Measurements from ENCODE around the gene SPATA2L.
A peak's percentile ranks its signal among the peaks of the same experiment; 100 is the strongest.
"Not testable (repeated sequence)": the region's sequence is repeated elsewhere in the genome, so short reads cannot be mapped to it uniquely, and the experiment has no call there.

Gene SPATA2L

GRCh38 chr16:89670496-89671431 lies 30.7 kb downstream of the SPATA2L start:
- H3K9me3 ChIP-seq (ENCODE audit: control insufficient read depth, low read length), result no peaks in the 10 kb centered on the region
- H3K36me3 ChIP-seq (ENCODE audit: control insufficient read depth, insufficient read depth, low read length), result no peaks in the 10 kb centered on the region
- no peak overlapping the region for H3K9ac ChIP-seq (ENCODE audit: low read length)
- H3K4me3 ChIP-seq (ENCODE audit: low read length), result no peak overlapping the region
- no peaks in the 10 kb centered on the region for H3K27me3 ChIP-seq (ENCODE audit: control insufficient read depth, insufficient read depth, low read length)
- no peaks in the 10 kb centered on the region for H3K4me1 ChIP-seq (ENCODE audit: control insufficient read depth, insufficient read depth, low read length)

- Histone ChIP-seq H3K9me3 (ENCODE audit: control insufficient read depth, low read length) (no peaks in the 10 kb centered on the region), H3K27me3 (ENCODE audit: control insufficient read depth, insufficient read depth, low read length) (no peaks in the 10 kb centered on the region), H3K36me3 (ENCODE audit: control insufficient read depth, insufficient read depth, low read length) (no peaks in the 10 kb centered on the region), H3K4me1 (ENCODE audit: control insufficient read depth, insufficient read depth, low read length) (no peaks in the 10 kb centered on the region), H3K4me3 (ENCODE audit: low read length) (no peak overlapping the region), H3K9ac (ENCODE audit: low read length) (no peak overlapping the region)
Observed at GRCh38 chr16:89669755-89670154, 31.8 kb downstream of the SPATA2L start.

- Histone ChIP-seq H3K4me1 (ENCODE audit: control insufficient read depth, insufficient read depth, low read length) (no peaks in the 10 kb centered on the region), H3K4me3 (ENCODE audit: low read length) (no peak overlapping the region), H3K9me3 (ENCODE audit: control insufficient read depth, low read length) (no peaks in the 10 kb centered on the region), H3K9ac (ENCODE audit: low read length) (no peak overlapping the region), H3K27me3 (ENCODE audit: control insufficient read depth, insufficient read depth, low read length) (no peaks in the 10 kb centered on the region), H3K36me3 (ENCODE audit: control insufficient read depth, insufficient read depth, low read length) (no peaks in the 10 kb centered on the region)
Observed at GRCh38 chr16:89668790-89669158, 32.7 kb downstream of the SPATA2L start.

GRCh38 chr16:89667633-89668032 lies 33.9 kb downstream of the SPATA2L start:
- H3K4me3 ChIP-seq (ENCODE audit: low read length), result no peak overlapping the region
- H3K9me3 ChIP-seq (ENCODE audit: control insufficient read depth, low read length), result no peaks in the 10 kb centered on the region
- H3K36me3 ChIP-seq (ENCODE audit: control insufficient read depth, insufficient read depth, low read length), result no peaks in the 10 kb centered on the region
- H3K9ac ChIP-seq (ENCODE audit: low read length), result no peak overlapping the region
- no peaks in the 10 kb centered on the region for H3K27me3 ChIP-seq (ENCODE audit: control insufficient read depth, insufficient read depth, low read length)
- H3K4me1 ChIP-seq (ENCODE audit: control insufficient read depth, insufficient read depth, low read length), result no peaks in the 10 kb centered on the region

- H3K27me3 ChIP-seq (ENCODE audit: control insufficient read depth, insufficient read depth, low read length); H3K9ac ChIP-seq (ENCODE audit: low read length); H3K4me3 ChIP-seq (ENCODE audit: low read length); H3K4me1 ChIP-seq (ENCODE audit: control insufficient read depth, insufficient read depth, low read length); H3K36me3 ChIP-seq (ENCODE audit: control insufficient read depth, insufficient read depth, low read length); H3K9me3 ChIP-seq (ENCODE audit: control insufficient read depth, low read length): not testable (repeated sequence)
Observed at GRCh38 chr16:89667000-89667399, 34.5 kb downstream of the SPATA2L start.

GRCh38 chr16:89664238-89664637 lies 37.3 kb downstream of the SPATA2L start:
- not testable (repeated sequence) for H3K36me3 ChIP-seq (ENCODE audit: control insufficient read depth, insufficient read depth, low read length); H3K4me3 ChIP-seq (ENCODE audit: low read length); H3K27me3 ChIP-seq (ENCODE audit: control insufficient read depth, insufficient read depth, low read length)

GRCh38 chr16:89661215-89661614 lies 40.3 kb downstream of the SPATA2L start:
- Histone ChIP-seq H3K36me3 (ENCODE audit: control insufficient read depth, insufficient read depth, low read length) (no peaks in the 10 kb centered on the region), H3K9me3 (ENCODE audit: control insufficient read depth, low read length) (no peaks in the 10 kb centered on the region), H3K4me1 (ENCODE audit: control insufficient read depth, insufficient read depth, low read length) (peaks cover 17% of the 10 kb centered on the region), H3K27me3 (ENCODE audit: control insufficient read depth, insufficient read depth, low read length) (no peaks in the 10 kb centered on the region), H3K4me3 (ENCODE audit: low read length) (no peak overlapping the region), H3K9ac (ENCODE audit: low read length) (no peak overlapping the region)

More at GRCh38 chr16:89664238-89664637, 37.3 kb downstream of the SPATA2L start:
- H3K9me3 ChIP-seq (ENCODE audit: control insufficient read depth, low read length); H3K9ac ChIP-seq (ENCODE audit: low read length); H3K4me1 ChIP-seq (ENCODE audit: control insufficient read depth, insufficient read depth, low read length): not testable (repeated sequence)

GRCh38 chr16:89660146-89660545 lies 41.4 kb downstream of the SPATA2L start:
- H3K27me3 ChIP-seq (ENCODE audit: control insufficient read depth, insufficient read depth, low read length), result no peaks in the 10 kb centered on the region
- no peaks in the 10 kb centered on the region for H3K9me3 ChIP-seq (ENCODE audit: control insufficient read depth, low read length)
- no peaks in the 10 kb centered on the region for H3K36me3 ChIP-seq (ENCODE audit: control insufficient read depth, insufficient read depth, low read length)
- H3K9ac ChIP-seq (ENCODE audit: low read length), result no peak overlapping the region
- H3K4me1 ChIP-seq (ENCODE audit: control insufficient read depth, insufficient read depth, low read length), result peaks cover 20% of the 10 kb centered on the region
- H3K4me3 ChIP-seq (ENCODE audit: low read length), result no peak overlapping the region

- H3K27me3 ChIP-seq (ENCODE audit: control insufficient read depth, insufficient read depth, low read length), result no peaks in the 10 kb centered on the region
- H3K9ac ChIP-seq (ENCODE audit: low read length), result peak overlapping the region; percentile 94
- peak overlapping the region; percentile 85 for H3K4me3 ChIP-seq (ENCODE audit: low read length)
- no peaks in the 10 kb centered on the region for H3K9me3 ChIP-seq (ENCODE audit: control insufficient read depth, low read length)
- peaks cover 5% of the 10 kb centered on the region for H3K36me3 ChIP-seq (ENCODE audit: control insufficient read depth, insufficient read depth, low read length)
- H3K4me1 ChIP-seq (ENCODE audit: control insufficient read depth, insufficient read depth, low read length), result peaks cover 23% of the 10 kb centered on the region
Observed at GRCh38 chr16:89658221-89658879, 43.2 kb downstream of the SPATA2L start.

- Histone ChIP-seq H3K4me1 (ENCODE audit: control insufficient read depth, insufficient read depth, low read length) (peaks cover 23% of the 10 kb centered on the region), H3K9me3 (ENCODE audit: control insufficient read depth, low read length) (no peaks in the 10 kb centered on the region), H3K36me3 (ENCODE audit: control insufficient read depth, insufficient read depth, low read length) (peaks cover 5% of the 10 kb centered on the region), H3K9ac (ENCODE audit: low read length) (peak within 1 kb of the TSS; percentile 94), H3K4me3 (ENCODE audit: low read length) (peak within 1 kb of the TSS; percentile 85), H3K27me3 (ENCODE audit: control insufficient read depth, insufficient read depth, low read length) (no peaks in the 10 kb centered on the region)
Observed at GRCh38 chr16:89657442-89658220, 43.9 kb downstream of the SPATA2L start, which contains the start of the genes CHMP1A and SPATA33. TSS of gene CHMP1A (minus strand) at chr16:89657708. CDS start at chr16:89657588, 120 bp downstream. TSS of gene SPATA33 (plus strand) at chr16:89657836. CDS start at chr16:89657912, 76 bp downstream.

- H3K9ac ChIP-seq (ENCODE audit: low read length), result peak overlapping the region; percentile 94
Observed at GRCh38 chr16:89656435-89657121, 44.9 kb downstream of the SPATA2L start.

More at GRCh38 chr16:89656435-89657121, 44.9 kb downstream of the SPATA2L start:
- peak overlapping the region; percentile 85 for H3K4me3 ChIP-seq (ENCODE audit: low read length)
- H3K4me1 ChIP-seq (ENCODE audit: control insufficient read depth, insufficient read depth, low read length), result peaks cover 23% of the 10 kb centered on the region
- H3K27me3 ChIP-seq (ENCODE audit: control insufficient read depth, insufficient read depth, low read length), result no peaks in the 10 kb centered on the region
- H3K9me3 ChIP-seq (ENCODE audit: control insufficient read depth, low read length), result no peaks in the 10 kb centered on the region
- H3K36me3 ChIP-seq (ENCODE audit: control insufficient read depth, insufficient read depth, low read length), result peaks cover 5% of the 10 kb centered on the region

Data from mucosa of stomach (tissue), 1 donor.